GM23338 (cell line): Measurements from ENCODE around the gene AQP3. TPM values are rescaled to one million over a fixed set of nuclear protein-coding genes. Genes with fewer than 3 reads are reported as not detected.

Experiments used
- ATAC-seq: fragments of 200-7000 bp; cut with Tn5 transposase; 3 replicates; pipeline ENCODE4 v1.9.1; 2020
- DNase-seq: peaks from one replicate; pipeline ENCODE4 v3.0.0-alpha.2; 2015; ENCODE audit warnings: low spot score
- H2AFZ ChIP-seq: fragments of 200-600 bp; sonication (generic); 2 replicates; pipeline ENCODE4 v1.8.0; 2016; ENCODE audit warnings: antibody characterized with exemption, mild to moderate bottlenecking, moderate library complexity
- H3F3A ChIP-seq: fragments of 200-600 bp; sonication (generic); replicated peaks from 2 replicates; pipeline ENCODE4 v1.8.0; 2017; ENCODE audit warnings: antibody characterized with exemption, mixed run types, low read depth
- H3K27ac ChIP-seq: fragments of 200-600 bp; sonication (generic); 2 replicates; pipeline ENCODE4 v1.6.1; 2016; ENCODE audit warnings: low read depth
- H3K27me3 ChIP-seq: fragments of 200-600 bp; sonication (generic); 2 replicates; pipeline ENCODE4 v1.8.0; 2016; ENCODE audit warnings: mild to moderate bottlenecking, mixed run types, moderate library complexity; ENCODE audit not compliant: insufficient read depth
- H3K36me3 ChIP-seq: fragments of 200-600 bp; sonication (generic); 2 replicates; pipeline ENCODE4 v1.8.0; 2016; ENCODE audit warnings: mild to moderate bottlenecking; ENCODE audit not compliant: insufficient read depth
- H3K4me1 ChIP-seq: fragments of 200-600 bp; sonication (generic); 2 replicates; pipeline ENCODE4 v1.8.0; 2016; ENCODE audit warnings: mild to moderate bottlenecking, moderate library complexity; ENCODE audit not compliant: insufficient read depth
- H3K4me2 ChIP-seq: fragments of 200-600 bp; sonication (generic); 2 replicates; pipeline ENCODE4 v1.7.1; 2017; ENCODE audit warnings: mixed run types
- H3K4me3 ChIP-seq: fragments of 200-600 bp; sonication (generic); 2 replicates; pipeline ENCODE4 v1.6.1; 2016; ENCODE audit warnings: mixed run types
- H3K79me2 ChIP-seq: fragments of 200-600 bp; sonication (generic); replicated peaks from 2 replicates; pipeline ENCODE4 v1.8.0; 2017; ENCODE audit warnings: mild to moderate bottlenecking; ENCODE audit not compliant: insufficient read depth
- H3K9me2 ChIP-seq: fragments of 200-600 bp; sonication (generic); 2 replicates; pipeline ENCODE4 v1.8.0; 2017; ENCODE audit not compliant: insufficient read depth
- H4K20me1 ChIP-seq: fragments of 200-600 bp; sonication (generic); replicated peaks from 2 replicates; pipeline ENCODE4 v1.8.0; 2017; ENCODE audit warnings: mild to moderate bottlenecking; ENCODE audit not compliant: insufficient read depth
- H3K27ac Mint-ChIP-seq: 2 replicates; pipeline ENCODE4 v1.8.0; 2020; ENCODE audit warnings: inconsistent platforms, mild to moderate bottlenecking, moderate library complexity, mixed read lengths
- H3K27me3 Mint-ChIP-seq: 3 replicates; pipeline ENCODE4 v1.8.0; 2022; ENCODE audit warnings: low read depth, mild to moderate bottlenecking, moderate library complexity, mixed read lengths, inconsistent platforms; ENCODE audit not compliant: insufficient read depth, poor library complexity
- H3K36me3 Mint-ChIP-seq: 3 replicates; pipeline ENCODE4 v1.8.0; 2021; ENCODE audit warnings: low read depth, mild to moderate bottlenecking, inconsistent platforms, moderate library complexity, mixed read lengths
- H3K4me1 Mint-ChIP-seq: 3 replicates; pipeline ENCODE4 v1.8.0; 2020; ENCODE audit warnings: mild to moderate bottlenecking, inconsistent platforms, mixed read lengths
- H3K4me3 Mint-ChIP-seq: 3 replicates; pipeline ENCODE4 v1.8.0; 2021; ENCODE audit warnings: moderate library complexity, mild to moderate bottlenecking, inconsistent platforms, mixed read lengths
- H3K9me3 Mint-ChIP-seq: 3 replicates; pipeline ENCODE4 v1.8.0; 2020; ENCODE audit warnings: moderate library complexity, mild to moderate bottlenecking, inconsistent platforms, mixed read lengths
- CREB1 ChIP-seq: fragments of 250-450 bp; sonication (Bioruptor Pico); IDR thresholded peaks from 2 replicates; pipeline ENCODE4 v1.5.0; 2020; ENCODE audit warnings: low read depth, mild to moderate bottlenecking, moderate library complexity
- CTCF ChIP-seq, 2 experiments: fragments of 200-600 bp in 1 of 2; sonication (generic) in 1 of 2; conservative IDR thresholded peaks; 2 replicates each; pipeline versions ENCODE4 v1.5.1 to v1.6.1; 2016 to 2017; ENCODE audit warnings: antibody characterized with exemption in 2 of 2, low read depth in 2 of 2, mild to moderate bottlenecking in 2 of 2, moderate library complexity in 1 of 2
- EZH2 ChIP-seq: fragments of 200-600 bp; sonication (generic); IDR thresholded peaks from one replicate; pipeline ENCODE4 v1.8.0; 2017; ENCODE audit warnings: antibody characterized with exemption, mild to moderate bottlenecking, low read depth; ENCODE audit not compliant: unreplicated experiment
- EZH2phosphoT487 ChIP-seq: fragments of 200-600 bp; sonication (generic); IDR thresholded peaks from one replicate; pipeline ENCODE4 v1.8.1; 2018; ENCODE audit warnings: antibody characterized with exemption; ENCODE audit not compliant: unreplicated experiment
- JUNB ChIP-seq: IDR thresholded peaks from one replicate; pipeline ENCODE4 v1.6.1; 2016; ENCODE audit warnings: antibody characterized with exemption; ENCODE audit not compliant: unreplicated experiment
- NANOG ChIP-seq: IDR thresholded peaks from 2 replicates; pipeline ENCODE4 v1.6.1; 2016; ENCODE audit warnings: antibody characterized with exemption, borderline replicate concordance
- POLR2AphosphoS5 ChIP-seq: IDR thresholded peaks from 2 replicates; pipeline ENCODE4 v1.6.1; 2016; ENCODE audit warnings: antibody characterized with exemption, low read depth
- REST ChIP-seq: IDR thresholded peaks from one replicate; pipeline ENCODE4 v1.6.1; 2018; ENCODE audit warnings: antibody characterized with exemption; ENCODE audit not compliant: unreplicated experiment
- STAT1 ChIP-seq: IDR thresholded peaks from one replicate; pipeline ENCODE4 v1.6.1; 2016; ENCODE audit warnings: antibody characterized with exemption; ENCODE audit not compliant: unreplicated experiment
- ZNF114 ChIP-seq: fragments of 250-450 bp; sonication (Bioruptor Pico); IDR thresholded peaks from 2 replicates; pipeline ENCODE4 v1.5.0; 2020; ENCODE audit warnings: mild to moderate bottlenecking, moderate library complexity
- polyA plus RNA-seq: library from polyadenylated mRNA; unstranded; fragments of >200 nt; fragmentation: Nextera tagmentation; extraction: Ambion mirVana; gene quantifications from 2 replicates; pipeline ENCODE4 v1.2.1, GENCODE V29; 2016
- total RNA-seq: library from RNA; depleted of rRNA; stranded (reverse); fragments of >200 nt; shearing (Covaris generic); gene quantifications from 2 replicates; pipeline ENCODE4 v1.2.3, GENCODE V29; 2014
- TF ChIP-seq, protein P1 (sequence below): IDR thresholded peaks from 2 replicates; pipeline ENCODE4 v1.6.1; 2016; ENCODE audit warnings: antibody characterized with exemption

Gene AQP3
- total and polyA plus RNA-seq, 2 experiments from 2014 or later: 1.4 to 3.5 TPM

DNA sequence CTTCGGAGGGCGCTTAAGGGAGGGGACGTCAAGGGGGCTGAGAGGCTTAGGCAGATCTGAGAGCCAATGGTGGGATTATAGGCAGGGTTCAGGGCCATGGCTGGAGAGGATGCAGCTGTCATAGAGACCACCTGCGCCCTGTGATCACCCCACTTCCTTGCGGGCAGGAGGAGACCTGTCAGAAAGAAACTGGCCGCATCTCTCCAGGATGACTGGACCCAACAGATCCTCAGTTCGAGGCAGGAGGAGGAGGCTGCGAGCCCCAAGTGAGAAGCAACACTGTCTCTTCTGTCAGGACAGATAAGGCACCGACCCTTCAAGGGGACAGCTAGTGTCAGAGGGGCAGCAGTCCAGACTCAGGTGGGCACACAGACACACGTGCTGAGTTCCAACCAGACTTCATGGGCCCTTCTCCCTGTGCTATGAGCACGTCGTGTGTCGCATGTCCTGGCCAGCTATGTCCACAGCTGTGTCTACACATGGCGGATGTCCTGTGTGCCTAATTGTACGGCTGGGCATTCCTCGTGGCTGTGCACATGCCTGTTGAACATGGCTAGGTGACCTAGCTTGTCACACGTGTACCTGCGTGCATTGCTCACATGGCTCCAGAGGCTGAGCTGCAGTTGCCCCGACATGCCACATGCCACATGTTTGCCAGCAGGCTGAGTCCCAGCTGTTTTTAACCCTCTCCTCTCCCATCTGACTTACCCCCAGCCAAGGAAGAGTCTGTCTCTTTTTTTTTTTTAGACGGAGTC, 583 bp upstream of the AQP3 start:
- peaks cover 42% of the 10 kb centered on the region for H3K4me1 Mint-ChIP-seq
- Histone ChIP-seq H4K20me1 (no peaks in the 10 kb centered on the region), H3K4me3 (peak overlapping the region; percentile 79), H3K9me2 (no peaks in the 10 kb centered on the region), H2AFZ (peak overlapping the region; percentile 96), H3K4me1 (peaks cover 24% of the 10 kb centered on the region), H3F3A (0 out of 2 replicates have a peak, but pooled peaks cover 8% of the 10 kb centered on the region), H3K27ac (no peak overlapping the region), H3K79me2 (no peaks in the 10 kb centered on the region), H3K4me2 (peak overlapping the region; percentile 95), H3K36me3 (no peaks in the 10 kb centered on the region), H3K27me3 (peaks cover 26% of the 10 kb centered on the region)
- H3K27me3 Mint-ChIP-seq: peaks cover 39% of the 10 kb centered on the region
- no peak for DNase-seq
- H3K4me3 Mint-ChIP-seq: peak overlapping the region; percentile 80
- no peak for ATAC-seq
- H3K9me3 Mint-ChIP-seq: no peaks in the 10 kb centered on the region
- no peak overlapping the region for H3K27ac Mint-ChIP-seq
- H3K36me3 Mint-ChIP-seq: no peaks in the 10 kb centered on the region
- TF ChIP-seq CTCF (conservative IDR thresholded peaks at IDR 0.05; ENCODE audit: low read depth in 2 of 2) (no peak), STAT1 (no peak), NANOG (no peak), POLR2AphosphoS5 (no peak), CREB1 (no peak), ZNF114 (CRISPR knock-in tag) (no peak)

GRCh38 chr9:33446240-33446945, 1.0 kb downstream of the AQP3 start:
- Histone ChIP-seq H3K9me2 (no peaks in the 10 kb centered on the region), H3K4me1 (peaks cover 23% of the 10 kb centered on the region), H3F3A (0 out of 2 replicates have a peak, but pooled peaks cover 8% of the 10 kb centered on the region), H3K4me2 (peak overlapping the region; percentile 95), H3K4me3 (peak overlapping the region; percentile 79), H3K27me3 (peaks cover 26% of the 10 kb centered on the region), H3K27ac (no peak overlapping the region), H2AFZ (peak overlapping the region; percentile 99), H3K79me2 (no peaks in the 10 kb centered on the region), H3K36me3 (no peaks in the 10 kb centered on the region), H4K20me1 (no peaks in the 10 kb centered on the region)
- H3K9me3 Mint-ChIP-seq: no peaks in the 10 kb centered on the region
- H3K27ac Mint-ChIP-seq: no peak overlapping the region
- ATAC-seq (no peak), DNase-seq (no peak)
- H3K36me3 Mint-ChIP-seq: no peaks in the 10 kb centered on the region
- H3K27me3 Mint-ChIP-seq: peaks cover 32% of the 10 kb centered on the region
- H3K4me1 Mint-ChIP-seq: peaks cover 40% of the 10 kb centered on the region; the same call in 2 of the 3 replicates
- peak overlapping the region; percentile 71 for H3K4me3 Mint-ChIP-seq
- TF ChIP-seq NANOG (no peak), REST (no peak), EZH2phosphoT487 (no peak), STAT1 (no peak), EZH2 (no peak), JUNB (no peak), CTCF (conservative IDR thresholded peaks at IDR 0.05; ENCODE audit: low read depth in 2 of 2) (no peak), ZNF114 (CRISPR knock-in tag) (no peak), CREB1 (no peak), POLR2AphosphoS5 (no peak)
- TF ChIP-seq, protein P1, sequence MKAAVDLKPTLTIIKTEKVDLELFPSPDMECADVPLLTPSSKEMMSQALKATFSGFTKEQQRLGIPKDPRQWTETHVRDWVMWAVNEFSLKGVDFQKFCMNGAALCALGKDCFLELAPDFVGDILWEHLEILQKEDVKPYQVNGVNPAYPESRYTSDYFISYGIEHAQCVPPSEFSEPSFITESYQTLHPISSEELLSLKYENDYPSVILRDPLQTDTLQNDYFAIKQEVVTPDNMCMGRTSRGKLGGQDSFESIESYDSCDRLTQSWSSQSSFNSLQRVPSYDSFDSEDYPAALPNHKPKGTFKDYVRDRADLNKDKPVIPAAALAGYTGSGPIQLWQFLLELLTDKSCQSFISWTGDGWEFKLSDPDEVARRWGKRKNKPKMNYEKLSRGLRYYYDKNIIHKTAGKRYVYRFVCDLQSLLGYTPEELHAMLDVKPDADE: no peak
